GM12874 (cell line): ENCODE measurements around the gene IGF2.

ENCODE experiments used
- CTCF ChIP-seq: IDR thresholded peaks from 2 replicates; pipeline ENCODE4 v1.5.1; 2011; ENCODE audit warnings: low read depth, mild to moderate bottlenecking, control low read depth, low read length, moderate library complexity; ENCODE audit not compliant: insufficient read depth

IGF2 gene

GRCh38 chr11:2142300-2142759 is 3.1 kb upstream of the IGF2 start:
- TF ChIP-seq CTCF = no peak

- no peak for TF ChIP-seq CTCF
These were observed 1.5 kb upstream of the IGF2 start for GRCh38 chr11:2140411-2141400.

- TF ChIP-seq CTCF = no peak
These were observed 590 bp upstream of the IGF2 start for GRCh38 chr11:2139621-2140337.

- TF ChIP-seq CTCF = no peak
These were observed 612 bp downstream of the IGF2 start for GRCh38 chr11:2138431-2139122.

- TF ChIP-seq CTCF = no peak
These were observed 1.1 kb downstream of the IGF2 start for GRCh38 chr11:2138068-2138430.

- TF ChIP-seq CTCF = no peak
These were observed 1.8 kb downstream of the IGF2 start for GRCh38 chr11:2137202-2138067.
